ENCODE results near the gene DPH3. TPM values are rescaled to one million over a fixed set of nuclear protein-coding genes. Genes with fewer than 3 reads are reported as not detected.

DPH3 gene
- total and polyA plus RNA-seq, 2 of the 8 experiments (the other 6 are each of a cell fraction or from before 2014, with no cell fraction given): 9.8 to 40.1 TPM

DNA sequence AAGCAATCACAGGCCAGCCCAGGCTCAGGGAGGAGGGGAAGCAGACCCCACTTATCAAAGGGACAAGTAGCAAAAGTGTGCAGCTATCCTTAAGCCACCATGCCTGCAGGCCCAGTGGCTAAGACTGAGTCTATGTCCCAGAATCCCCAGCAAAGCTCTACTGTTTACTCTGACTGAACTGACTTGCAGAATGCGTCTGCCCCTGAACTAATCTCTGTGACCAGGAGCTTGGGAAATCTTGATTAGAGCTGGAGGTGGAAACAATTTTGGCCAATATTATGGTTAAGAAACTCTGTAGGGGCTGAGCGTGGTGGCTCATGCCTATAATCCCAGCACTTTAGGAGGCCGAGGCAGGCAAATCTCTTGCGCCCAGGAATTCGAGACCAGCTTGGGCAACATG, 22.6 kb downstream of the DPH3 start (continued):
- TF ChIP-seq, protein P1, sequence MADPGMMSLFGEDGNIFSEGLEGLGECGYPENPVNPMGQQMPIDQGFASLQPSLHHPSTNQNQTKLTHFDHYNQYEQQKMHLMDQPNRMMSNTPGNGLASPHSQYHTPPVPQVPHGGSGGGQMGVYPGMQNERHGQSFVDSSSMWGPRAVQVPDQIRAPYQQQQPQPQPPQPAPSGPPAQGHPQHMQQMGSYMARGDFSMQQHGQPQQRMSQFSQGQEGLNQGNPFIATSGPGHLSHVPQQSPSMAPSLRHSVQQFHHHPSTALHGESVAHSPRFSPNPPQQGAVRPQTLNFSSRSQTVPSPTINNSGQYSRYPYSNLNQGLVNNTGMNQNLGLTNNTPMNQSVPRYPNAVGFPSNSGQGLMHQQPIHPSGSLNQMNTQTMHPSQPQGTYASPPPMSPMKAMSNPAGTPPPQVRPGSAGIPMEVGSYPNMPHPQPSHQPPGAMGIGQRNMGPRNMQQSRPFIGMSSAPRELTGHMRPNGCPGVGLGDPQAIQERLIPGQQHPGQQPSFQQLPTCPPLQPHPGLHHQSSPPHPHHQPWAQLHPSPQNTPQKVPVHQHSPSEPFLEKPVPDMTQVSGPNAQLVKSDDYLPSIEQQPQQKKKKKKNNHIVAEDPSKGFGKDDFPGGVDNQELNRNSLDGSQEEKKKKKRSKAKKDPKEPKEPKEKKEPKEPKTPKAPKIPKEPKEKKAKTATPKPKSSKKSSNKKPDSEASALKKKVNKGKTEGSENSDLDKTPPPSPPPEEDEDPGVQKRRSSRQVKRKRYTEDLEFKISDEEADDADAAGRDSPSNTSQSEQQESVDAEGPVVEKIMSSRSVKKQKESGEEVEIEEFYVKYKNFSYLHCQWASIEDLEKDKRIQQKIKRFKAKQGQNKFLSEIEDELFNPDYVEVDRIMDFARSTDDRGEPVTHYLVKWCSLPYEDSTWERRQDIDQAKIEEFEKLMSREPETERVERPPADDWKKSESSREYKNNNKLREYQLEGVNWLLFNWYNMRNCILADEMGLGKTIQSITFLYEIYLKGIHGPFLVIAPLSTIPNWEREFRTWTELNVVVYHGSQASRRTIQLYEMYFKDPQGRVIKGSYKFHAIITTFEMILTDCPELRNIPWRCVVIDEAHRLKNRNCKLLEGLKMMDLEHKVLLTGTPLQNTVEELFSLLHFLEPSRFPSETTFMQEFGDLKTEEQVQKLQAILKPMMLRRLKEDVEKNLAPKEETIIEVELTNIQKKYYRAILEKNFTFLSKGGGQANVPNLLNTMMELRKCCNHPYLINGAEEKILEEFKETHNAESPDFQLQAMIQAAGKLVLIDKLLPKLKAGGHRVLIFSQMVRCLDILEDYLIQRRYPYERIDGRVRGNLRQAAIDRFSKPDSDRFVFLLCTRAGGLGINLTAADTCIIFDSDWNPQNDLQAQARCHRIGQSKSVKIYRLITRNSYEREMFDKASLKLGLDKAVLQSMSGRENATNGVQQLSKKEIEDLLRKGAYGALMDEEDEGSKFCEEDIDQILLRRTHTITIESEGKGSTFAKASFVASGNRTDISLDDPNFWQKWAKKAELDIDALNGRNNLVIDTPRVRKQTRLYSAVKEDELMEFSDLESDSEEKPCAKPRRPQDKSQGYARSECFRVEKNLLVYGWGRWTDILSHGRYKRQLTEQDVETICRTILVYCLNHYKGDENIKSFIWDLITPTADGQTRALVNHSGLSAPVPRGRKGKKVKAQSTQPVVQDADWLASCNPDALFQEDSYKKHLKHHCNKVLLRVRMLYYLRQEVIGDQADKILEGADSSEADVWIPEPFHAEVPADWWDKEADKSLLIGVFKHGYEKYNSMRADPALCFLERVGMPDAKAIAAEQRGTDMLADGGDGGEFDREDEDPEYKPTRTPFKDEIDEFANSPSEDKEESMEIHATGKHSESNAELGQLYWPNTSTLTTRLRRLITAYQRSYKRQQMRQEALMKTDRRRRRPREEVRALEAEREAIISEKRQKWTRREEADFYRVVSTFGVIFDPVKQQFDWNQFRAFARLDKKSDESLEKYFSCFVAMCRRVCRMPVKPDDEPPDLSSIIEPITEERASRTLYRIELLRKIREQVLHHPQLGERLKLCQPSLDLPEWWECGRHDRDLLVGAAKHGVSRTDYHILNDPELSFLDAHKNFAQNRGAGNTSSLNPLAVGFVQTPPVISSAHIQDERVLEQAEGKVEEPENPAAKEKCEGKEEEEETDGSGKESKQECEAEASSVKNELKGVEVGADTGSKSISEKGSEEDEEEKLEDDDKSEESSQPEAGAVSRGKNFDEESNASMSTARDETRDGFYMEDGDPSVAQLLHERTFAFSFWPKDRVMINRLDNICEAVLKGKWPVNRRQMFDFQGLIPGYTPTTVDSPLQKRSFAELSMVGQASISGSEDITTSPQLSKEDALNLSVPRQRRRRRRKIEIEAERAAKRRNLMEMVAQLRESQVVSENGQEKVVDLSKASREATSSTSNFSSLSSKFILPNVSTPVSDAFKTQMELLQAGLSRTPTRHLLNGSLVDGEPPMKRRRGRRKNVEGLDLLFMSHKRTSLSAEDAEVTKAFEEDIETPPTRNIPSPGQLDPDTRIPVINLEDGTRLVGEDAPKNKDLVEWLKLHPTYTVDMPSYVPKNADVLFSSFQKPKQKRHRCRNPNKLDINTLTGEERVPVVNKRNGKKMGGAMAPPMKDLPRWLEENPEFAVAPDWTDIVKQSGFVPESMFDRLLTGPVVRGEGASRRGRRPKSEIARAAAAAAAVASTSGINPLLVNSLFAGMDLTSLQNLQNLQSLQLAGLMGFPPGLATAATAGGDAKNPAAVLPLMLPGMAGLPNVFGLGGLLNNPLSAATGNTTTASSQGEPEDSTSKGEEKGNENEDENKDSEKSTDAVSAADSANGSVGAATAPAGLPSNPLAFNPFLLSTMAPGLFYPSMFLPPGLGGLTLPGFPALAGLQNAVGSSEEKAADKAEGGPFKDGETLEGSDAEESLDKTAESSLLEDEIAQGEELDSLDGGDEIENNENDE (IDR thresholded peaks at IDR 0.05; ENCODE audit: insufficient replicate concordance, low read length): no peak
- TF ChIP-seq GABPA (IDR thresholded peaks at IDR 0.05; ENCODE audit: borderline replicate concordance, insufficient read depth, low read length): no peak
- TF ChIP-seq CHD2 (IDR thresholded peaks at IDR 0.05; ENCODE audit: low read length): no peak
- TF ChIP-seq TBP (IDR thresholded peaks at IDR 0.05; ENCODE audit: low read depth, low read length): no peak
- no peak for TF ChIP-seq BCL11A (IDR thresholded peaks at IDR 0.05; ENCODE audit: low read depth in 2 of 2, low read length in 2 of 2)
- TF ChIP-seq, protein P2, sequence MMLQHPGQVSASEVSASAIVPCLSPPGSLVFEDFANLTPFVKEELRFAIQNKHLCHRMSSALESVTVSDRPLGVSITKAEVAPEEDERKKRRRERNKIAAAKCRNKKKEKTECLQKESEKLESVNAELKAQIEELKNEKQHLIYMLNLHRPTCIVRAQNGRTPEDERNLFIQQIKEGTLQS (IDR thresholded peaks at IDR 0.05; ENCODE audit: insufficient read depth, low read depth, low read length): no peak
- TF ChIP-seq POLR2A (IDR thresholded peaks at IDR 0.05; ENCODE audit: control extremely low read depth in 1 of 2, low read depth in 2 of 2, low read length in 2 of 2): no peak
- no peak for TF ChIP-seq BACH1 (IDR thresholded peaks at IDR 0.05; ENCODE audit: low read length)
- TF ChIP-seq KDM4A (IDR thresholded peaks at IDR 0.05; ENCODE audit: low read depth, low read length, severe bottlenecking): no peak
- no peak for TF ChIP-seq JUN (IDR thresholded peaks at IDR 0.05; ENCODE audit: low read depth, low read length)
- TF ChIP-seq, protein P3, sequence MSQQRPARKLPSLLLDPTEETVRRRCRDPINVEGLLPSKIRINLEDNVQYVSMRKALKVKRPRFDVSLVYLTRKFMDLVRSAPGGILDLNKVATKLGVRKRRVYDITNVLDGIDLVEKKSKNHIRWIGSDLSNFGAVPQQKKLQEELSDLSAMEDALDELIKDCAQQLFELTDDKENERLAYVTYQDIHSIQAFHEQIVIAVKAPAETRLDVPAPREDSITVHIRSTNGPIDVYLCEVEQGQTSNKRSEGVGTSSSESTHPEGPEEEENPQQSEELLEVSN (IDR thresholded peaks at IDR 0.05): no peak
- no peak for TF ChIP-seq TEAD4 (IDR thresholded peaks at IDR 0.05; ENCODE audit: low read depth, low read length)
